ENCODE data around the gene SH3PXD2A.

The SH3PXD2A gene

GRCh38 chr10:103852856-103853255, 2.5 kb downstream of the SH3PXD2A start:
- peak in 1 of 2 donors; percentile 42 for DNase-seq
- H3K27ac ChIP-seq: no peak overlapping the region
- H3K4me1 ChIP-seq: peaks cover 0 to 55% (median 40%) of the 10 kb centered on the region in 4 donors
- TF ChIP-seq CTCF (IDR thresholded peaks at IDR 0.05): no peak
- no peak overlapping the region for H3K4me3 ChIP-seq
- H3K27me3 ChIP-seq: no peaks in the 10 kb centered on the region
- intact Hi-C loops (cut with DNase I; ENCODE audit: low total_unique reads): loop anchor here (10.0 kb wide), 1 partner anchor 248 kb away; no protein-coding TSS in a partner anchor
- no peaks in the 10 kb centered on the region for H3K9me3 ChIP-seq
- no peaks in the 10 kb centered on the region for H3K36me3 ChIP-seq

GRCh38 chr10:103852189-103852711, 3.1 kb downstream of the SH3PXD2A start:
- Histone ChIP-seq H3K36me3 (no peaks in the 10 kb centered on the region), H3K27ac (no peak overlapping the region), H3K27me3 (no peaks in the 10 kb centered on the region), H3K9me3 (no peaks in the 10 kb centered on the region), H3K4me3 (no peak overlapping the region), H3K4me1 (peaks cover 0 to 54% (median 40%) of the 10 kb centered on the region in 4 donors)
- TF ChIP-seq CTCF (IDR thresholded peaks at IDR 0.05): no peak
- DNase-seq: peak in 1 of 2 donors; percentile 65
- intact Hi-C loops (cut with DNase I; ENCODE audit: low total_unique reads): loop anchor here (10.0 kb wide), 1 partner anchor 247 kb away; no protein-coding TSS in a partner anchor

GRCh38 chr10:103851261-103851660, 4.1 kb downstream of the SH3PXD2A start:
- no peak overlapping the region for H3K27ac ChIP-seq
- no peak overlapping the region for H3K4me3 ChIP-seq
- H3K27me3 ChIP-seq: no peaks in the 10 kb centered on the region
- intact Hi-C loops (cut with DNase I; ENCODE audit: low total_unique reads): loop anchor here (10.0 kb wide), 1 partner anchor 246 kb away; no protein-coding TSS in a partner anchor
- no peaks in the 10 kb centered on the region for H3K36me3 ChIP-seq
- no peak for TF ChIP-seq CTCF (IDR thresholded peaks at IDR 0.05)
- H3K9me3 ChIP-seq: no peaks in the 10 kb centered on the region
- DNase-seq: peak in 1 of 2 donors; percentile 29
- H3K4me1 ChIP-seq: peaks cover 0 to 53% (median 36%) of the 10 kb centered on the region in 4 donors

- Histone ChIP-seq H3K4me1 (peaks cover 0 to 46% (median 29%) of the 10 kb centered on the region in 4 donors), H3K9me3 (no peaks in the 10 kb centered on the region), H3K36me3 (no peaks in the 10 kb centered on the region), H3K4me3 (no peak overlapping the region), H3K27me3 (no peaks in the 10 kb centered on the region), H3K27ac (peak overlapping the region in 1 of 2 donors; percentile 31)
- TF ChIP-seq CTCF (IDR thresholded peaks at IDR 0.05): no peak
- intact Hi-C loops (cut with DNase I; ENCODE audit: low total_unique reads): loop anchor here (10.0 kb wide), 1 partner anchor 246 kb away; no protein-coding TSS in a partner anchor
- DNase-seq: peak in 1 of 2 donors; percentile 59
Observed at GRCh38 chr10:103850572-103850895, 4.8 kb downstream of the SH3PXD2A start.

- intact Hi-C loops (cut with DNase I; ENCODE audit: low total_unique reads): loop anchor here (10.0 kb wide), 1 partner anchor 245 kb away; no protein-coding TSS in a partner anchor
- Histone ChIP-seq H3K9me3 (no peaks in the 10 kb centered on the region), H3K27me3 (no peaks in the 10 kb centered on the region), H3K4me1 (peaks cover 0 to 44% (median 29%) of the 10 kb centered on the region in 4 donors), H3K4me3 (no peak overlapping the region), H3K27ac (peak overlapping the region; percentile 31 to 32), H3K36me3 (no peaks in the 10 kb centered on the region)
- DNase-seq: peak; percentile 58 to 70
- TF ChIP-seq CTCF (IDR thresholded peaks at IDR 0.05): no peak
Observed at GRCh38 chr10:103849880-103850571, 5.3 kb downstream of the SH3PXD2A start.

Measured in tibial artery (tissue), 4 donors.